ENCODE data around the gene MORN1.

Gene MORN1

GRCh38 chr1:2417083-2417832 lies 25.9 kb upstream of the MORN1 start:
- ChIA-PET CTCF (interaction anchor here (1.5 kb wide), 1 partner anchor 130 kb away, joined by 4 read pairs; no protein-coding TSS in a partner anchor), POLR2A (ENCODE audit: low non-redundant PET) (no interaction called here)
- no peak overlapping the region; the same call in 1 of the 2 replicates for H3K27ac ChIP-seq
- TF ChIP-seq CTCF (conservative IDR thresholded peaks at IDR 0.05; ENCODE audit: low read depth) = no peak
- DNase-seq (ENCODE audit: low spot score) = no peak

GRCh38 chr1:2416403-2416802 lies 25.0 kb upstream of the MORN1 start:
- CTCF ChIA-PET = interaction anchor here (0.6 to 1.0 kb wide), 3 partner anchors 20 to 197 kb away, joined by 3 read pairs; no protein-coding TSS in a partner anchor
- TF ChIP-seq CTCF (conservative IDR thresholded peaks at IDR 0.05; ENCODE audit: low read depth) = no peak

GRCh38 chr1:2415801-2416208 lies 24.5 kb upstream of the MORN1 start:
- POLR2A ChIA-PET (ENCODE audit: low non-redundant PET) = no interaction called here
- no peak for TF ChIP-seq CTCF (conservative IDR thresholded peaks at IDR 0.05; ENCODE audit: low read depth)
- no peak overlapping the region for H3K27ac ChIP-seq
- CTCF ChIA-PET = interaction anchor here (1.0 to 1.8 kb wide), 4 partner anchors 11 to 131 kb away, joined by 3 to 10 read pairs (median 4); no protein-coding TSS in a partner anchor
- no peak for DNase-seq (ENCODE audit: low spot score)

More at GRCh38 chr1:2416403-2416802, 25.0 kb upstream of the MORN1 start:
- no peak for DNase-seq (ENCODE audit: low spot score)
- POLR2A ChIA-PET (ENCODE audit: low non-redundant PET) = interaction anchor here (0.5 kb wide), 1 partner anchor 37 kb away, joined by 3 read pairs; no protein-coding TSS in a partner anchor
- no peak overlapping the region; the same call in 1 of the 2 replicates for H3K27ac ChIP-seq

- POLR2A ChIA-PET (ENCODE audit: low non-redundant PET) = no interaction called here
- CTCF ChIA-PET = interaction anchor here (1.0 to 1.8 kb wide), 3 partner anchors 12 to 109 kb away, joined by 5 to 10 read pairs (median 6); no protein-coding TSS in a partner anchor
- H3K27ac ChIP-seq = no peak overlapping the region
- DNase-seq (ENCODE audit: low spot score) = no peak
- no peak for TF ChIP-seq CTCF (conservative IDR thresholded peaks at IDR 0.05; ENCODE audit: low read depth)
Measured at GRCh38 chr1:2415337-2415736, 24.0 kb upstream of the MORN1 start.

- POLR2A ChIA-PET (ENCODE audit: low non-redundant PET) = interaction anchor here (0.6 kb wide), 1 partner anchor 14 kb away, joined by 5 read pairs; no protein-coding TSS in a partner anchor
- peak; percentile 94 for TF ChIP-seq CTCF (conservative IDR thresholded peaks at IDR 0.05; ENCODE audit: low read depth)
- H3K27ac ChIP-seq = peak overlapping the region; percentile 82
- peak; percentile 77 for DNase-seq (ENCODE audit: low spot score)
- CTCF ChIA-PET = interaction anchor here (0.6 to 1.8 kb wide), 12 partner anchors 11 to 387 kb away, joined by 3 to 10 read pairs (median 4); partner anchors contain the start of gene TTC34
Measured at GRCh38 chr1:2414297-2414958, 23.1 kb upstream of the MORN1 start.

All from RWPE1 (cell line).